Endothelial cell (in vitro differentiated cells): ENCODE measurements around the gene HDLBP. TPM values are rescaled to one million over a fixed set of nuclear protein-coding genes. Genes with fewer than 3 reads are reported as not detected.

Experiments used
- DNase-seq: peaks from one replicate; pipeline ENCODE4 v3.0.0; 2021; ENCODE audit warnings: low spot score
- H3K27ac Mint-ChIP-seq: one replicate; pipeline ENCODE4 v1.8.0; 2021; ENCODE audit warnings: mixed read lengths, inconsistent platforms; ENCODE audit not compliant: unreplicated experiment
- H3K27me3 Mint-ChIP-seq: one replicate; pipeline ENCODE4 v1.8.0; 2021; ENCODE audit warnings: mild to moderate bottlenecking, moderate library complexity, mixed read lengths, inconsistent platforms; ENCODE audit not compliant: unreplicated experiment
- H3K36me3 Mint-ChIP-seq: one replicate; pipeline ENCODE4 v1.8.0; 2021; ENCODE audit warnings: mild to moderate bottlenecking, low read depth, mixed read lengths, inconsistent platforms; ENCODE audit not compliant: unreplicated experiment
- H3K4me1 Mint-ChIP-seq: one replicate; pipeline ENCODE4 v1.8.0; 2021; ENCODE audit warnings: mild to moderate bottlenecking, mixed read lengths, inconsistent platforms; ENCODE audit not compliant: unreplicated experiment
- H3K4me3 Mint-ChIP-seq: one replicate; pipeline ENCODE4 v1.8.0; 2021; ENCODE audit warnings: mild to moderate bottlenecking, mixed read lengths, inconsistent platforms; ENCODE audit not compliant: unreplicated experiment
- H3K9me3 Mint-ChIP-seq: one replicate; pipeline ENCODE4 v1.8.0; 2021; ENCODE audit warnings: mixed read lengths, inconsistent platforms; ENCODE audit not compliant: unreplicated experiment
- CTCF ChIP-seq: fragments of 200-600 bp; sonication (generic); IDR thresholded peaks from one replicate; pipeline ENCODE4 v1.5.0; 2021; ENCODE audit warnings: antibody characterized with exemption; ENCODE audit not compliant: unreplicated experiment
- total RNA-seq: library from RNA; stranded (reverse); fragmentation: NEBNext Ultra II Directional; extraction: Animal tissue kit (Norgen Biotek cat#: 25700); gene quantifications from one replicate; pipeline ENCODE4 v1.2.1, GENCODE V29; 2021; ENCODE audit not compliant: unreplicated experiment

The HDLBP gene
- total RNA-seq, 1 donor from 2014 or later: 364 TPM

- no peak for DNase-seq
- Mint-ChIP-seq H3K4me1 (peaks cover 21% of the 10 kb centered on the region), H3K27me3 (peaks cover 2% of the 10 kb centered on the region), H3K27ac (no peak overlapping the region), H3K4me3 (no peak overlapping the region), H3K36me3 (peaks cover 6% of the 10 kb centered on the region), H3K9me3 (no peaks in the 10 kb centered on the region)
- TF ChIP-seq CTCF: no peak
These were observed 43.0 kb upstream of the HDLBP start for GRCh38 chr2:241358470-241358869.

GRCh38 chr2:241357531-241357930 is 42.1 kb upstream of the HDLBP start:
- H3K36me3 Mint-ChIP-seq: peaks cover 6% of the 10 kb centered on the region
- H3K9me3 Mint-ChIP-seq: no peaks in the 10 kb centered on the region
- no peak for TF ChIP-seq CTCF
- H3K27ac Mint-ChIP-seq: no peak overlapping the region
- peaks cover 2% of the 10 kb centered on the region for H3K27me3 Mint-ChIP-seq
- H3K4me3 Mint-ChIP-seq: peak overlapping the region; percentile 80
- peaks cover 21% of the 10 kb centered on the region for H3K4me1 Mint-ChIP-seq
- DNase-seq: no peak

- no peak for TF ChIP-seq CTCF
- Mint-ChIP-seq H3K4me3 (peak overlapping the region; percentile 80), H3K27ac (no peak overlapping the region), H3K27me3 (peaks cover 2% of the 10 kb centered on the region), H3K36me3 (peaks cover 10% of the 10 kb centered on the region), H3K4me1 (peaks cover 21% of the 10 kb centered on the region), H3K9me3 (no peaks in the 10 kb centered on the region)
- DNase-seq: no peak
These were observed 41.4 kb upstream of the HDLBP start for GRCh38 chr2:241356871-241357260.

- Mint-ChIP-seq H3K36me3 (peaks cover 12% of the 10 kb centered on the region), H3K27me3 (peaks cover 2% of the 10 kb centered on the region), H3K9me3 (no peaks in the 10 kb centered on the region), H3K27ac (no peak within 1 kb of the TSS), H3K4me1 (peaks cover 21% of the 10 kb centered on the region), H3K4me3 (peak within 1 kb of the TSS; percentile 87)
- DNase-seq: peak; percentile 97
- no peak for TF ChIP-seq CTCF
These were observed 40.8 kb upstream of the HDLBP start, which contains the start of gene FARP2 for GRCh38 chr2:241355983-241356870. FARP2 (plus strand) TSS chr2:241356285; CDS start chr2:241373108, 16,823 bp downstream.
